K562 (cell line): Measurements from ENCODE around the gene ASCC1. TPM values are rescaled to one million over a fixed set of nuclear protein-coding genes. Genes with fewer than 3 reads are reported as not detected.

ENCODE experiments used
- ATAC-seq: fragments of 200-7000 bp; cut with Tn5 transposase; 3 replicates; pipeline ENCODE4 v1.9.1; 2020; ENCODE audit warnings: moderate library complexity
- BruUV-seq: library from RNA; stranded (reverse); fragments of 400-500 nt; replicated peaks from 2 replicates; lab custom pipeline; 2021; lab: Mats Ljungman, UMichigan
- CTCF ChIA-PET: fragments of 300-600 bp; formaldehyde crosslinking; extraction: SDS; loops from one replicate; lab custom pipeline; 2021; ENCODE audit warnings: low intra/inter-chr PET ratio; lab: Yijun Ruan, JAX
- POLR2A ChIA-PET: fragments of 300-600, 350-650 bp; sonication (Branson Sonifier 250); formaldehyde crosslinking; extraction: SDS; loops from one replicate; lab custom pipeline; 2021; ENCODE audit warnings: antibody characterized with exemption, inconsistent platforms; lab: Yijun Ruan, JAX
- DNase-seq, 4 experiments: peaks; one replicate each; pipeline versions ENCODE4 v3.0.0 to v3.0.0-alpha.2; 2011 to 2018; ENCODE audit warnings: low spot score in 3 of 4, mixed read lengths in 3 of 4; ENCODE audit errors: extremely low read depth in 1 of 4
- FAIRE-seq: peaks from 2 replicates; lab custom pipeline; 2011; peaks lifted over from hg19 to GRCh38; lab: Jason Lieb, UNC
- H2AFZ ChIP-seq: 2 replicates; pipeline ENCODE4 v1.6.0; 2011; ENCODE audit warnings: low read depth, low read length, control low read depth, inconsistent platforms
- H3K27ac ChIP-seq: fragments of 200-600 bp; 3 replicates; pipeline ENCODE4 v1.8.0; 2011; ENCODE audit warnings: low read depth, mild to moderate bottlenecking, control low read depth, inconsistent platforms, low read length, moderate library complexity, mixed read lengths; ENCODE audit errors: extremely low read depth
- H3K27me3 ChIP-seq, 2 experiments: fragments of 300-600 bp in 1 of 2; 2 replicates in 1 of 2; 3 replicates in 1 of 2; pipeline versions ENCODE4 v1.6.0 to v1.8.0; 2011; ENCODE audit warnings: inconsistent platforms in 2 of 2, low read length in 2 of 2, mild to moderate bottlenecking in 1 of 2, mixed read lengths in 1 of 2, moderate library complexity in 1 of 2; ENCODE audit not compliant: control insufficient read depth in 2 of 2, insufficient read depth in 2 of 2
- H3K36me3 ChIP-seq: fragments of 300-600 bp; 3 replicates; pipeline ENCODE4 v1.8.0; 2011; ENCODE audit warnings: mild to moderate bottlenecking, low read length, inconsistent platforms; ENCODE audit not compliant: control insufficient read depth, insufficient read depth
- H3K4me1 ChIP-seq, 2 experiments: fragments of 200-600 bp in 1 of 2; replicated peaks in 1 of 2; 2 replicates in 1 of 2; 3 replicates in 1 of 2; pipeline versions ENCODE4 v1.5.1 to v1.8.0; 2011; ENCODE audit warnings: inconsistent platforms in 2 of 2, low read length in 2 of 2, mild to moderate bottlenecking in 1 of 2, mixed read lengths in 1 of 2, moderate library complexity in 1 of 2; ENCODE audit not compliant: control insufficient read depth in 2 of 2, insufficient read depth in 2 of 2
- H3K4me2 ChIP-seq: 2 replicates; pipeline ENCODE4 v1.6.1; 2011; ENCODE audit warnings: low read length, control low read depth, inconsistent platforms, mixed read lengths; ENCODE audit not compliant: insufficient read depth
- H3K4me3 ChIP-seq: fragments of 200-600 bp; sonication (generic), shearing (Covaris generic); 2 replicates; pipeline ENCODE4 v1.5.1; 2016; ENCODE audit warnings: control low read depth, inconsistent platforms
- H3K79me2 ChIP-seq: fragments of 200-600 bp; 3 replicates; pipeline ENCODE4 v1.8.0; 2011; ENCODE audit warnings: low read length, inconsistent platforms; ENCODE audit not compliant: control insufficient read depth, insufficient read depth
- H3K9ac ChIP-seq, 2 experiments: 2 replicates each; pipeline versions ENCODE4 v1.6.0 to v1.6.1; 2011; ENCODE audit warnings: low read depth in 2 of 2, low read length in 2 of 2, control low read depth in 1 of 2, inconsistent platforms in 1 of 2, mild to moderate bottlenecking in 1 of 2, mixed read lengths in 1 of 2; ENCODE audit not compliant: insufficient read depth in 1 of 2
- H3K9me1 ChIP-seq: one replicate; pipeline ENCODE4 v1.6.0; 2011; ENCODE audit warnings: inconsistent platforms, mild to moderate bottlenecking, low read length, moderate library complexity; ENCODE audit not compliant: control insufficient read depth, insufficient read depth
- H3K9me3 ChIP-seq: replicated peaks from 2 replicates; pipeline ENCODE4 v1.5.1; 2011; ENCODE audit warnings: low read depth, low read length, inconsistent platforms; ENCODE audit not compliant: control insufficient read depth, insufficient read depth
- H4K20me1 ChIP-seq: replicated peaks from 2 replicates; pipeline ENCODE4 v1.6.1; 2011; ENCODE audit warnings: low read length, inconsistent platforms, mixed read lengths; ENCODE audit not compliant: control insufficient read depth, insufficient read depth
- CBX5 ChIP-seq: IDR thresholded peaks from 2 replicates; pipeline ENCODE4 v1.6.1; 2014; ENCODE audit warnings: low read depth, borderline replicate concordance
- CGGBP1 ChIP-seq: fragments of 250-450 bp; sonication (Bioruptor Pico); IDR thresholded peaks from 2 replicates; pipeline ENCODE4 v1.9.0; 2021; ENCODE audit warnings: mild to moderate bottlenecking
- DLX4 ChIP-seq: fragments of 250-450 bp; sonication (Bioruptor Pico); IDR thresholded peaks from 2 replicates; pipeline ENCODE4 v1.6.1; 2021; ENCODE audit warnings: mild to moderate bottlenecking
- E4F1 ChIP-seq: fragments of 250-450 bp; sonication (Bioruptor Pico); IDR thresholded peaks from 2 replicates; pipeline ENCODE4 v1.5.0; 2021; ENCODE audit warnings: mild to moderate bottlenecking, borderline replicate concordance
- EZH2 ChIP-seq: IDR thresholded peaks from 2 replicates; pipeline ENCODE4 v1.6.1; 2012; ENCODE audit warnings: low read depth, mild to moderate bottlenecking, inconsistent platforms, low read length, borderline replicate concordance
- FOXK2 ChIP-seq, 2 experiments: fragments of 450-650 bp; IDR thresholded peaks in 1 of 2; conservative IDR thresholded peaks in 1 of 2; 2 replicates each; pipeline ENCODE4 v1.6.1; 2016; ENCODE audit warnings: low read depth in 2 of 2, mild to moderate bottlenecking in 1 of 2
- KLF6 ChIP-seq: fragments of 250-450 bp; sonication (Bioruptor Pico); IDR thresholded peaks from 2 replicates; pipeline ENCODE4 v1.4.0; 2020; ENCODE audit warnings: mild to moderate bottlenecking, moderate library complexity, borderline replicate concordance
- MAZ ChIP-seq, 2 experiments: fragments of 450-650 bp in 1 of 2; sonication (generic) in 1 of 2; formaldehyde crosslinking; IDR thresholded peaks in 1 of 2; conservative IDR thresholded peaks in 1 of 2; 2 replicates each; pipeline versions ENCODE4 v1.4.0 to v1.5.0; 2020; ENCODE audit warnings: mild to moderate bottlenecking in 1 of 2, missing genetic modification reagents in 1 of 2
- NFE2 ChIP-seq: IDR thresholded peaks from 2 replicates; pipeline ENCODE4 v1.6.1; 2014; ENCODE audit warnings: antibody characterized with exemption, low read depth
- RBM25 ChIP-seq: fragments of 200-400 bp; formaldehyde crosslinking; IDR thresholded peaks from 2 replicates; pipeline ENCODE4 v1.6.1; 2018; ENCODE audit warnings: low read length, low read depth, moderate library complexity; ENCODE audit not compliant: severe bottlenecking
- ZFP1 ChIP-seq: fragments of 450-650 bp; formaldehyde crosslinking; IDR thresholded peaks from 2 replicates; pipeline ENCODE4 v1.4.0; 2020; ENCODE audit warnings: mild to moderate bottlenecking, mixed read lengths
- ZNF165 ChIP-seq: fragments of 250-450 bp; sonication (Bioruptor Pico); IDR thresholded peaks from 2 replicates; pipeline ENCODE4 v1.4.0; 2020; ENCODE audit warnings: borderline replicate concordance
- ZNF696 ChIP-seq: fragments of 250-450 bp; sonication (Bioruptor Pico); conservative IDR thresholded peaks from 2 replicates; pipeline ENCODE4 v1.4.0; 2020; ENCODE audit warnings: mild to moderate bottlenecking, moderate library complexity
- WGBS: fragments of 100-300 bp; shearing (Covaris generic); methylation state at CpG from one replicate; pipeline ENCODE4 v1.1.6; 2016; ENCODE audit warnings: low coverage, mixed read lengths; ENCODE audit not compliant: insufficient coverage; ENCODE audit errors: missing lambda C conversion rate; 5-methylcytosine and 5-hydroxymethylcytosine counted together
- in situ Hi-C: fragments of 300-500 bp; cut with MboI; formaldehyde crosslinking; loops from 4 replicates; pipeline ENCODE4 v1.15.0; 2018; ENCODE audit warnings: inconsistent platforms, mixed read lengths
- intact Hi-C: fragments of 100-400 bp; cut with micrococcal nuclease; formaldehyde crosslinking; loops from 2 replicates; pipeline ENCODE4 v1.14.2; 2022
- polyA plus RNA-seq, 8 experiments: library from polyadenylated mRNA; depleted of rRNA in 4 of 8; stranded (reverse) in 5 of 8; unstranded in 3 of 8; fragments of >200 nt; fragmentation: Nextera tagmentation in 2 of 8; fragmentation: Illumina TruSeq in 1 of 8; extraction: Ambion mirVana in 2 of 8; extraction: Trizol in 1 of 8; gene quantifications; 2 replicates each; pipeline versions ENCODE4 v1.2.1 to v1.2.3, GENCODE V29; 2011 to 2014; ENCODE audit warnings: inconsistent platforms in 1 of 8, missing spikeins in 1 of 8
- total RNA-seq, 7 experiments: library from RNA; depleted of rRNA in 6 of 7; stranded (reverse); fragments of >200 nt in 6 of 7; fragmentation: Illumina TruSeq in 2 of 7; extraction: Trizol in 2 of 7; gene quantifications; 2 replicates each; pipeline versions ENCODE4 v1.2.1 to v1.2.3, GENCODE V29; 2011 to 2021; ENCODE audit warnings: low replicate concordance in 1 of 7

Gene ASCC1
- total and polyA plus RNA-seq, 9 of the 15 experiments (the other 6 are each of a cell fraction or from before 2014, with no cell fraction given) = 31.7 to 73.3 (median 52.8) TPM

GRCh38 chr10:72066318-72067284 is 149.5 kb downstream of the ASCC1 start:
- ATAC-seq = no peak
- 25% methylated on average over 18 of the region's 18 CpGs for WGBS
- TF ChIP-seq ZNF696 (CRISPR knock-in tag) (no peak), MAZ (CRISPR knock-in tag; conservative IDR thresholded peaks at IDR 0.05 in 1 of 2, IDR thresholded peaks at IDR 0.05 in 1 of 2) (no peak), CBX5 (no peak), RBM25 (no peak), FOXK2 (conservative IDR thresholded peaks at IDR 0.05 in 1 of 2, IDR thresholded peaks at IDR 0.05 in 1 of 2; ENCODE audit: low read depth in 2 of 2) (no peak), ZFP1 (CRISPR knock-in tag) (no peak), ZNF165 (CRISPR knock-in tag) (no peak), KLF6 (no peak), E4F1 (CRISPR knock-in tag) (no peak), EZH2 (no peak), DLX4 (CRISPR knock-in tag) (no peak), CGGBP1 (CRISPR knock-in tag) (no peak), NFE2 (no peak)
- TF ChIP-seq, all 486 proteins: peak for 0
- FAIRE-seq (no peak), DNase-seq (no peak)
- Histone ChIP-seq H2AFZ (no peak overlapping the region; the same call in 1 of the 2 replicates), H3K79me2 (no peaks in the 10 kb centered on the region), H3K9me3 (no peaks in the 10 kb centered on the region), H3K9ac (peak overlapping the region in 1 of 2 experiments; percentile 15; a peak in 1 of 4 replicates), H3K36me3 (no peaks in the 10 kb centered on the region), H3K27ac (no peak overlapping the region), H3K4me2 (no peak overlapping the region), H3K9me1 (peaks cover 5% of the 10 kb centered on the region), H3K27me3 (peaks cover 8 to 16% of the 10 kb centered on the region in 2 experiments; a peak in 4 of 5 replicates), H3K4me1 (peaks cover 0 to 26% of the 10 kb centered on the region in 2 experiments; a peak in 1 of 5 replicates), H4K20me1 (no peaks in the 10 kb centered on the region), H3K4me3 (no peak overlapping the region)
- no TSS peak for BruUV-seq
- ChIA-PET CTCF (no interaction called here), POLR2A (interaction anchor here (0.6 to 1.3 kb wide), 11 partner anchors 8 to 255 kb away, joined by 3 to 4 read pairs (median 3); partner anchors contain the start of gene DDIT4)
- intact Hi-C loops (no loop called here), in situ Hi-C loops (loop anchor here (10.0 kb wide), 1 partner anchor 268 kb away; no protein-coding TSS in a partner anchor)
